ENCODE data around the gene PLA2G4E. TPM values are rescaled to one million over a fixed set of nuclear protein-coding genes. Genes with fewer than 3 reads are reported as not detected.

PLA2G4E gene
- total and polyA plus RNA-seq, 2 of the 13 experiments (the other 11 are each of a cell fraction or from before 2014, with no cell fraction given): not detected

GRCh38 chr15:42064271-42064670, 43.4 kb upstream of the PLA2G4E start:
- 35% methylated on average over 4 of the region's 4 CpGs for WGBS (ENCODE audit: low lambda C conversion rate)
- Histone ChIP-seq H3K9ac (ENCODE audit: insufficient read depth, low read depth, low read length) (no peak overlapping the region), H3K4me2 (ENCODE audit: low read depth, low read length) (no peak overlapping the region), H3K36me3 (replicated peaks in 1 of 2; ENCODE audit: control insufficient read depth in 1 of 2, insufficient read depth in 2 of 2, low read length in 2 of 2) (no peaks in the 10 kb centered on the region), H4K20me1 (ENCODE audit: insufficient read depth, low read length) (no peaks in the 10 kb centered on the region), H3K9me3 (ENCODE audit: low read length) (no peaks in the 10 kb centered on the region), H3K27me3 (ENCODE audit: control insufficient read depth in 1 of 2, insufficient read depth in 2 of 2, low read length in 2 of 2) (no peaks in the 10 kb centered on the region; a peak in 1 of 5 replicates), H3K4me3 (replicated peaks in 1 of 3; ENCODE audit: insufficient read depth in 1 of 3, low read depth in 2 of 3, low read length in 3 of 3) (no peak overlapping the region), H2AFZ (ENCODE audit: low read length) (no peak overlapping the region), H3K27ac (ENCODE audit: extremely low read length, insufficient read depth, low read length) (no peak overlapping the region), H3K4me1 (ENCODE audit: insufficient read depth, low read length) (peaks cover 78% of the 10 kb centered on the region), H3K79me2 (ENCODE audit: insufficient read depth, low read length) (no peaks in the 10 kb centered on the region)
- no TSS peak for BruUV-seq (replicated peaks)
- intact Hi-C loops (cut with micrococcal nuclease; ENCODE audit: unreplicated experiment): no loop called here
- DNase-seq (ENCODE audit: low spot score) (no peak), ATAC-seq (no peak), FAIRE-seq (no peak)
- in situ Hi-C loops (cut with HindIII; ENCODE audit: extremely low pct_ligation_motif_present, low pct_unique_long_range_greater_than_20kb): no loop called here
- no peak for TF ChIP-seq POLR2G (IDR thresholded peaks at IDR 0.05; ENCODE audit: low read depth, low read length)
- no peak for TF ChIP-seq ZNF280B (CRISPR knock-in tag; IDR thresholded peaks at IDR 0.05; ENCODE audit: borderline replicate concordance)
- no peak for TF ChIP-seq ZNF124 (CRISPR knock-in tag; IDR thresholded peaks at IDR 0.05)
- no peak for TF ChIP-seq FOXA1 (IDR thresholded peaks at IDR 0.05)
- TF ChIP-seq FOXA1 (CRISPR knock-in tag; IDR thresholded peaks at IDR 0.05): no peak
- TF ChIP-seq REXO4 (CRISPR knock-in tag; IDR thresholded peaks at IDR 0.05; ENCODE audit: borderline replicate concordance): no peak
- ChIA-PET POLR2A (no interaction called here), CTCF (ENCODE audit: low intra/inter-chr PET ratio, low total read pairs) (no interaction called here)

GRCh38 chr15:42063122-42063848, 42.4 kb upstream of the PLA2G4E start:
- TF ChIP-seq ZNF543 (CRISPR knock-in tag; IDR thresholded peaks at IDR 0.05) (peak; percentile 60; the same call in 1 of the 2 replicates), PHF20 (CRISPR knock-in tag; IDR thresholded peaks at IDR 0.05) (no peak), HBP1 (CRISPR knock-in tag; IDR thresholded peaks at IDR 0.05; ENCODE audit: low read depth) (no peak), MNT (IDR thresholded peaks at IDR 0.05) (peak; percentile 43; the same call in 1 of the 2 replicates), ZNF367 (CRISPR knock-in tag; IDR thresholded peaks at IDR 0.05; ENCODE audit: borderline replicate concordance) (no peak)
- Histone ChIP-seq H3K36me3 (replicated peaks in 1 of 2; ENCODE audit: control insufficient read depth in 1 of 2, insufficient read depth in 2 of 2, low read length in 2 of 2) (no peaks in the 10 kb centered on the region), H3K4me2 (ENCODE audit: low read depth, low read length) (no peak overlapping the region), H3K27me3 (ENCODE audit: control insufficient read depth in 1 of 2, insufficient read depth in 2 of 2, low read length in 2 of 2) (no peaks in the 10 kb centered on the region), H3K4me3 (replicated peaks in 1 of 3; ENCODE audit: insufficient read depth in 1 of 3, low read depth in 2 of 3, low read length in 3 of 3) (no peak overlapping the region), H3K27ac (ENCODE audit: extremely low read length, insufficient read depth, low read length) (no peak overlapping the region), H3K9me3 (ENCODE audit: low read length) (no peaks in the 10 kb centered on the region), H3K4me1 (ENCODE audit: insufficient read depth, low read length) (peaks cover 78% of the 10 kb centered on the region), H3K79me2 (ENCODE audit: insufficient read depth, low read length) (no peaks in the 10 kb centered on the region), H3K9ac (ENCODE audit: insufficient read depth, low read depth, low read length) (no peak overlapping the region), H2AFZ (ENCODE audit: low read length) (no peak overlapping the region), H4K20me1 (ENCODE audit: insufficient read depth, low read length) (no peaks in the 10 kb centered on the region)
- WGBS (ENCODE audit: low lambda C conversion rate): 56% methylated on average over 12 of the region's 12 CpGs
- BruUV-seq (replicated peaks): no TSS peak
- no peak for ATAC-seq
- POLR2A ChIA-PET: no interaction called here
- no peak for DNase-seq (ENCODE audit: low spot score)
- in situ Hi-C loops (cut with HindIII; ENCODE audit: extremely low pct_ligation_motif_present, low pct_unique_long_range_greater_than_20kb): no loop called here
- CTCF ChIA-PET (ENCODE audit: low intra/inter-chr PET ratio, low total read pairs): no interaction called here
- no peak for FAIRE-seq
- intact Hi-C loops (cut with micrococcal nuclease; ENCODE audit: unreplicated experiment): no loop called here

All from HepG2 (cell line).